C4-2B (cell line): Measurements from ENCODE around the gene GALNT13.

ENCODE experiments used
- ZFX ChIP-seq: fragments of 450-650 bp; IDR thresholded peaks from 2 replicates; pipeline ENCODE4 v1.6.1; 2017
- TF ChIP-seq, protein P1 (sequence below): fragments of 450-650 bp; conservative IDR thresholded peaks from 2 replicates; pipeline ENCODE4 v1.5.1; 2017; ENCODE audit warnings: mild to moderate bottlenecking

DNA sequence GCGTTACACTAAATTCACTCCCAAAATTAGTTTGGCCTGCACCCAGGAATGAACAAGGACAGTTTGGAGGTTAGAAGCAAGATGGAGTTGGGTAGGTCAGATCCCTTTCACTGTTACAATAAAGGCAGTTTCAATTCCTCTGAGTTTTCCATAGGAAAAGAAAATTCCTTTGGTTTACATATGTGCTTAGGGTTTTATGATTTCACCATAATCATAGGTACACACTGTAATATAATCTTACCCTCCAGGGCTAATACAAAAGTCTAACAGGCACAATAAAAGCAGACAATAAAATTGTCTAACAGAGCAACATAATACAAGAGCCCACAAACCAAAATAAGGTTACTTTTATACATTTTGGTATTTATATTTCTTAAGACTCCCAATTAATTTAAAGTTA, 435.3 kb downstream of the GALNT13 start:
- no peak for TF ChIP-seq ZFX
- TF ChIP-seq, protein P1, sequence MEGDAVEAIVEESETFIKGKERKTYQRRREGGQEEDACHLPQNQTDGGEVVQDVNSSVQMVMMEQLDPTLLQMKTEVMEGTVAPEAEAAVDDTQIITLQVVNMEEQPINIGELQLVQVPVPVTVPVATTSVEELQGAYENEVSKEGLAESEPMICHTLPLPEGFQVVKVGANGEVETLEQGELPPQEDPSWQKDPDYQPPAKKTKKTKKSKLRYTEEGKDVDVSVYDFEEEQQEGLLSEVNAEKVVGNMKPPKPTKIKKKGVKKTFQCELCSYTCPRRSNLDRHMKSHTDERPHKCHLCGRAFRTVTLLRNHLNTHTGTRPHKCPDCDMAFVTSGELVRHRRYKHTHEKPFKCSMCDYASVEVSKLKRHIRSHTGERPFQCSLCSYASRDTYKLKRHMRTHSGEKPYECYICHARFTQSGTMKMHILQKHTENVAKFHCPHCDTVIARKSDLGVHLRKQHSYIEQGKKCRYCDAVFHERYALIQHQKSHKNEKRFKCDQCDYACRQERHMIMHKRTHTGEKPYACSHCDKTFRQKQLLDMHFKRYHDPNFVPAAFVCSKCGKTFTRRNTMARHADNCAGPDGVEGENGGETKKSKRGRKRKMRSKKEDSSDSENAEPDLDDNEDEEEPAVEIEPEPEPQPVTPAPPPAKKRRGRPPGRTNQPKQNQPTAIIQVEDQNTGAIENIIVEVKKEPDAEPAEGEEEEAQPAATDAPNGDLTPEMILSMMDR: no peak
